Kidney capillary endothelial cell (primary cell): ENCODE measurements around the gene SHROOM4.

ENCODE experiments used
- DNase-seq: peaks from one replicate; pipeline ENCODE4 v3.0.0-alpha.2; 2018; ENCODE audit warnings: low spot score

Gene SHROOM4

GRCh38 chrX:50705042-50705441, 109.0 kb downstream of the SHROOM4 start:
- DNase-seq, result peak; percentile 20

DNA sequence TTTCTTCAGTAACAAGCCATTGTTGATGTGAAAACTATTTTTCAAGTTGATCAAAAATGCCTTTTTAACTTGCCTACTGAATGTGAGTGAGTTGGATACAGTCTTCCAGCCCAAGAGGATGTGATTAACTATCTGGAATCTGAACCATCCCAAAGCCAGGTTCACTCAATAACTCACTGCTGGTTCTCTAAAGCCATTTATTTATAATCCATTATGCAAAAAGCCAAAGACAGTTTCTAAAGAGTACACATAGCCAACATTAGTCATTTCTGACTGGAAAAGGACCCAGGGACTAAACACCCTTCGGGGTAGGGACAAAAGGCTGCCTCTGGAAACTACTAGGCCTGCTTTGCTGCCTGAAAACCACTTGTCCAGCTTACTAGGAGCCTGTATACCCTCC, 109.6 kb downstream of the SHROOM4 start:
- peak; percentile 16 for DNase-seq

DNA sequence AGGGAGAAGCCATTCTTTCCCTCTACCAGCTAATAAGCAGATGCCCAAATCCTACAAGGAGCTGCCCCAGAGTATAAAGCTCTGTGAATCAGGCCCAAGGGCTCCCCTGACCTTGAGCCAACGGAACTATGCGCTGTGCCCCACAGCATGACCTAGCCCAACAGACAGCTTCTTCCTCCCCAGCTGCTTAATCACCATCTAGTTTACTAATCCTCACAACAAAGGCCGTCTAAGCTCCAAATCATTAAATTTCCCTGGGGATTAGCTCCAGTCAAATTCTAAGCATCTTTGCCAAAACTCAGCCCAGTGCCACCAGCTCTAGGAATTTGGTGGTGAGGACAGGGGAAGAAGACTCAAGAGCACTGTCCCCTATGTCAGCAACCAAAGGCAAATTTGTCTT, 113.1 kb downstream of the SHROOM4 start:
- DNase-seq, result peak; percentile 36

DNA sequence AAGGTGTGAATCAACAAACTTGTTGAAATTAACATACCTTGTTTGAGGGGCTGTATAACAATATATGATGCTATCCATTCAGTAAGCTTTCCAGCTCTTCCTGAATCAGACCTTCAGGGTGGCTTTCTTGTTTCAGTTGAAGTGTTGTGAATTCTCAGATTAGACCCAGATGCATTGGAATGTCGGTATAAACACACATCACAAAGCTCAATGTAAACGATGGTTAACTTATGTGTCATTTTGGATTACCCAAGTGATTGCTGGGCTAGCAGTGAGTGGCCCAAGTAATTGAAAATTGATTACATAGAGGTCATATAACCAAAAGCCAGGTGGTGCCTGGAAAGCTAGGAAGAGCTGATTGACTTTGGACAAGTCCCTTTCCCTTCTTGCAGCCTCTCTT, 115.0 kb downstream of the SHROOM4 start:
- no peak for DNase-seq

DNA sequence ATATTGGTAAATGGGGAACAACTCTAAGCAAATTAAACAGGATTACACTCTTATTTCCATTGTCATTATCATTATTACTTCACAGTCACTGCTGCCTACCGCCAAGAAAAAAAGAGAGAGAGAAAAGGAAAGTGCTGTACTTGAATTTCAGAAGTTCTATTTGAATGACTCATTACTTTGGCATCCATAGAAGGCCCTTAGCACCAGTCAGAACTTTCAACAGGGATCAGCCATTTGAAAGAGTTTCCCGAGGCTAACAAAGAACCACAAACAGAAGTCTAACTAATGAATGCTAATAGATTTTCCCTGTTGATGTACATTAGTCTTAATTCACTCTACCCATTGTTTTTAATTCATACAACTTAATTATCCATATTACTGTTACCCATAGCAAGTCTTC, 116.3 kb downstream of the SHROOM4 start:
- DNase-seq, result no peak

DNA sequence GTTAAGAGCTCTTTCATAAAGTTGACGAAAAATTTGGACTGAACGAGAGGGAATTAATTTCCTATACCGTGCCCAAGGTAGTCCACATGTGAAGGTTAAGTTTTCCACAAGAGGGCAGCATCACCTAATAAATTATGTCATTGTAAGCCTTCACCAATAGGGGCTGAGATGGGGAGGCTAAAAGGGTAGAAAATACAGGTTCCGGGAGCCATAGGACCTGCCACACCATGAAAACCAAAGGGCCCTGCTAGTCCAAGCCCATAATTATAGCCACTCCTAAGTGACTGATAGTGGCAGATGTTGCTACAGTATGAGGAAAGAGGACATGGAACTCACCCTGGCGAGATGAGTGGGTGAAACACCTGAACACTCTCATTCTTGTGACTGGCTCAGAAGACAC, 122.2 kb downstream of the SHROOM4 start:
- DNase-seq, result peak; percentile 68

DNA sequence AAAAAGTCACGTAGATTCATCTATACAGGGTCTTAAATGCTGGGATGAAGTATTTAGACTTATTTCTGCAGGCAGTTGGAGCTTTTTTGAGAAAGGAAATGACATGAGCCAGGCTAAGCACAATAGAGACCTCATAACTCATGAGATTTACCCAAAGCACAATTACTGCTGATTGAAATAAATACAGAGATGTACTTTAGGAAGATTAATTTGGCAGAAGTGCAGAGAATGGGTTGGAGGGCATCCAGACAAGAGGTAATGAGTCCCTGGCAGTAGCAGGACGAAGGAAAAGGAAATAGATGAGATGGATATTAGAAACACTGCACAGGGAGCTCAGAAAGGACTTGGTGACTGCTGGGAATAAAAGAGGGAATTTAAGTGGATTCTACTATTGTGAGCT, 129.1 kb downstream of the SHROOM4 start:
- no peak for DNase-seq

DNA sequence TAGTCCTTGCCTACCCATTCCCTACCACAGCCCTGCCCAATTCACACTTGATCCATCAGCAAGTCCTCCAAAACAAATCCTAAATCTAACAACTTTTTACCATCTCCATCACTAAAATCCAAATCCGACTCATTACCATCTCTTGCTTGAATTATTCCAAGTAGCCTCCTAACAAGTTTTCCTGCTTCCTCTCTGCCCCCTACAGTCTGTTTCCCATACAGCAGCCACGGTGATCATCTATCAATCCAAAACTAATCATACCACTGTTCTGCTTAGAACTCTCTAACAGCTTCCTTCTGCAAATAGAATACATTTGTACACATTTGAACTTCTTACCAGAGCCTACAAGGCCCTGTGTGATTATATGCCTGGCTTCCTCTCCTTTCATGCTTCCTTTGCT, 133.0 kb downstream of the SHROOM4 start:
- DNase-seq, result no peak

DNA sequence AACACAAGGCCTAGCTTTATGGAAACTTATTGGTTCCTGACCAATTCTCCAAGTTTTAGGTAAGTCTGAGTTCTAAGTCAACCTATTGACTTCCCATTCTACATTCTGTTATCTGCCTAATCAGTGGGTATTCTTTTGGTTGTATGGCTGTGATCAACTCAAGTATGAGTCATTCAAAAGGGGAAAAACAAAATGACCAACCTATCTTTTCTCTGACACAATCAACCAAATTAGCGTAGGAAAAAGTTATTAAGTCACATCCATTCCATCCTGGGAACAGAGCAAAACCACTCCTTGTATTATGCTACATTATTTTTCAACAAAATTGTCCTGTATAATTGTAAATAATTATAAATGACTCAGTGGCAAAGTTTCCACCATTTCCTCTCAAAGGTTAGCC, 136.2 kb downstream of the SHROOM4 start:
- no peak for DNase-seq

DNA sequence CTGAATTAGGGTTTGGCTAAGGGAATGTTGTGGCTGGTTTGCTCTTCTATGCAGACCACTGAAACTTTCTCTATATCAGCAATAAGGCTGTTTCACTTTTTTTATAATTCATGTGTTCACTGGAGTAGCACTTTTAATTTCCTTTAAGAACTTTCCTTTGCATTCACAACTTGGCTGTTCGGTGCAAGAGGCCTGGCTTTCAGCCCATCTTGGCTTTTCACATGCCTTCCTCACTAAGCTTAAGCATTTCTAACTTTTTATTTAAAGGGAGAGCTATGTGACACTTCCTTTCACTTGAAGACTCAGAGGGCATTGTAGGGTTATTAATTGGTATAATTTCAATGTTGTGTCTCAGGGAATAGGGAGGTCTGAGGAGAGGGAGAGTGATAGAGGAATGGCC, 142.3 kb downstream of the SHROOM4 start:
- no peak for DNase-seq

DNA sequence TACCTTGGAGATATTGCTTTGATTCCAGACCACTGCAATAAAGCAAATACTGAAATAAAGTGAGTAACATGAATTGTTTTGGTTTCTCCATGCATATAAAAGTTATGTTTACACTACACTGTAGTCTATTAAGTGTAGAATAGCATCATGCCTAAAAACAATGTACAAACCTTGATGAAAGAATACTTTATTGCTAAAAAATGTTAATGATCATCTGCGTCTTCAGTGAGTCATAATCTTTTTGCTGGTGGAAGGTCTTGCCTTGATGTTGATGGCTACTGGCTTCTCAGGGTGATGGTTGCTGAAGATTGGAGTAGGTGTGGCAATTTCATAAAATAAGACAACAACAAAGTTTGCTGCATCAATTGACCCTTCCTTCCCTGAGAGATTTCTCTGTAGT, 145.1 kb downstream of the SHROOM4 start:
- DNase-seq, result no peak

DNA sequence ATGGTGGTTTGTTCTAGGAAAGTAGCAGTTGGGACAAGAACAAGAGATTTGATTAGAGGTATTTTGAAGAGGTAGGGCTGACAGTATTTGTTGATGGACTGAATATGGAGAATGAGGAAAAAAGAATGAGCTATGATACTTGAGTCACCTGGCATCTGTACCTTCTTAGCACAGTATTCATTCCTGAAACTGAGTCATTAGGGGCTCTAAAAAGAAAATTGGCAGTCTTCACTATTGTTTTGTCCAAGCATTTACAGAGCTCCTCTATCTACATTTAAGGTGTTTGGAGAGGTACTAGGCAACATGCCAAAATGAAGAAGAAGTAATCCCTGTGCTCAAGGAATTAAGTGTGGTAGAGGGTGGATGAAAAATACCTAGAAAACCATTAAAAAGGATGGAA, 165.8 kb downstream of the SHROOM4 start:
- no peak for DNase-seq

DNA sequence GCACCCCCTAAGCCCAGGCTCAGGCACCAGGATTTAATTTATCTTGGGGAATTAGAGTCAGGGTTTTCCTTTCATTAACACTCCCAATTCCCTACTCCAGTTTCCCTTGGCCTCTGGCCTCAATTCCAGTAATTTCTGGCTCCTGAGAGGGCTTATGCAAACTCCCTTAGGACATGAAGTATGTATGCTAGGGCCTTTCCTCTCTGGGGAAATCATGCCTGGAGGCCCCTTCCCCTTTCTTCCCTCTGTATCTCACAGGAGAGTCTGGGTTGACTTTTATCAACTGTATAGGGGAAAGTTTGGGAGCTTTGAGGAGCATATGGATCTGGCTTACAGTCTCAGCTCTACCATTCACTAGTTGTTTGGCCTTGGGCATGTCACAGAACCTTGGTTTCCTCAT, 169.5 kb downstream of the SHROOM4 start:
- DNase-seq, result no peak

GRCh38 chrX:50643525-50644137, 170.4 kb downstream of the SHROOM4 start:
- DNase-seq, result peak; percentile 60

DNA sequence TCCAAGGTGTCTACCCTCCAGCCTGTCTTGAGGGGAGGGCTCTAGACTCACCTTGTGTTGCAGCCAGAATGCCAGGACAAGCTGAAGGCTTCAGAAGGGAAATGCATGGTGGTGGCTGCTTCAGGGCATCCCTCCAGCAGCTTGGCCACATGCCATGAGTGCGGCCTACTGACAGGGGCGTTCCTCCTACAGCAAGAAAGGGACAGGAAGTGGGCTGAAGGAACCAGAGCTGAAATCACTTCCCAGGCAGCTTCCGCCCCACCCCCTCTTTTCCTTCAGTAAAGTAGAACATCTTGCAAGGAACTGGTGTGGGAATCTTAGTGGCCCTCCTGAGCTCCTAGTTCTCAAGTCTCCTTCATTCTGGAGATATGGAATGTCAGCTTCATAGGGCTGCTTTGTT, 175.9 kb downstream of the SHROOM4 start:
- DNase-seq, result peak; percentile 62

DNA sequence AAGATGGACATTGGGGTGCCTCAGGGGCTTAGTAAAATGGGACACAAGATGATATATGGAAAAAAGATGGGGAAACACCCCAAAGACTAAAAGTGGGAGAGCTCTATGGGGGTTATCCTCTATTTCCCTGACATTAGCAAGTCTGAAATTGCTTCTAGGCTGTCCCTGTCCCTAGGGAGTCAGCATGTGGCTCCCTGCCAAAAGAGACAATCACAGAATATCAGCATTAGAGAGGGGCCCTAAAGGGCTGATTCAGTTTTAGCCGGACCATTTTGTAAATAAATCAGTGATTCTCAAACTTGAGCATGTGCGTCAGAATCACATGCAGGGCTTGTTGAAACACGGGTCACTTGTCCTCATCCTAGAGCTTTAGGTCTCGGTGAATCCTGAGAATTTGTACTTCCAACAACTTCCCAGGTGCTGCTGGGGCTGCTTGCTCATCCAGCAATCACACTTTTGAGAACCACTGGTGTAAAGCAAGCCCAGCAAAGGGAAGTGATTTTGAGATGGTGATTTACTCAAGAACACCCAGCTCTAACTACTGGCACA, 178.1 kb downstream of the SHROOM4 start:
- no peak for DNase-seq

DNA sequence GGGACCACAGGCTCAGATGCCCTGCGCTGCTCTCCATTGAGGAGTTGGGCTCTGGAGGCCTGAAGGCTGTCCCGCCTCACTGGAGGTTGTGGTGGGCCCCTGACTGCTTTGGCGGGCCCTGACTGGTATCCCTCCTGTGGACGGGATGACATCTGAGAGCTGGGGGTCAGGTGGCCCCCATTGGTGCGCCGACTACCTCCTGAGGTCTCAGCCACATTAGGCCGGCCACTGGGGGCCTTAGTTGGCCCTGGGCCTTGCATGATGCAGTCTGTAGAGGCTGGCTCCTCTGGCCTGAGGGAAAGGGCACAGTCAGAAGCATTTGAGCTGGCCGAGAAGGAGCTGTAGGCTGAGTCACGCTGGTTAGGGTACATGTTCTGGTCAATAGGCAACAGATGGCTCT, 178.8 kb downstream of the SHROOM4 start:
- no peak for DNase-seq

GRCh38 chrX:50629774-50630173, 184.2 kb downstream of the SHROOM4 start:
- no peak for DNase-seq

DNA sequence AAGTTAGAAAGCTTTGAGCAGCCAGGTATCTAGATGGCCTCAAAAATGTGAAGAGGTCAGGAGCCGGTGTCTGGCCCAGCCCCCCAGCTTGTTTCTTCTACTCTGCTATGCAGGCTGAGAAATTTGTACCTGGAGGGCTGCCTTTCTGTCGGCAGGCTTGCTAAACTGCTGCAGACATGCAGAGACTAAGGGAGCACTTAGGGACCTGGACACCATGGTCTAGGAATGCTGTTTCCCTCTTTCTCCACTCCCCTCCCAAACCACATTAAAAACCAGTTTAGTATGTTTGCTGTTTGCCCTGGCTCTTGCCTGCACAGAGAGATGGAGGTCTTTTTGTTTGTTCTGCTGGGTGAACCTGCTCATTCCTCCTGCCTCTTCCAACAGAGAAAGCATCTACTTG, 186.3 kb downstream of the SHROOM4 start:
- DNase-seq, result no peak

DNA sequence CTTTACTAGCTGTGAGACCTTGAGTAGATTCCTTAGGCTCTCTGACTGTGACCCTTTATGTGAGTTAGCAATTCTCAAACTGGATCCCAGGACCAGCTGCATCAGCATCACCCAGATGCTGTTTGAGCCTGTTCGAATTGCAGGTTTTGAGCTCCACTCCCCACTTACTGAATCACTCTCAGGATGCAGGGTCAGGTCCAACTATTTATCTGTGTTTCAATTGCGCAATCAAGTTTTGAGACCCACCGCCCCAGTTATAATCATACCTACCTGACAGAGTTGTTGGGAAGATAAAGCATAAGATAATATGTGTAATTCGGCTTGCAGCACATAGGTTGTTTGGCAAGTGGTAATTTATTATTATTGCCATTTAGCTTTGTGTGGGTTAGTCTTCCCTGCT, 187.6 kb downstream of the SHROOM4 start:
- no peak for DNase-seq

GRCh38 chrX:50622751-50623150, 191.2 kb downstream of the SHROOM4 start:
- DNase-seq, result no peak

DNA sequence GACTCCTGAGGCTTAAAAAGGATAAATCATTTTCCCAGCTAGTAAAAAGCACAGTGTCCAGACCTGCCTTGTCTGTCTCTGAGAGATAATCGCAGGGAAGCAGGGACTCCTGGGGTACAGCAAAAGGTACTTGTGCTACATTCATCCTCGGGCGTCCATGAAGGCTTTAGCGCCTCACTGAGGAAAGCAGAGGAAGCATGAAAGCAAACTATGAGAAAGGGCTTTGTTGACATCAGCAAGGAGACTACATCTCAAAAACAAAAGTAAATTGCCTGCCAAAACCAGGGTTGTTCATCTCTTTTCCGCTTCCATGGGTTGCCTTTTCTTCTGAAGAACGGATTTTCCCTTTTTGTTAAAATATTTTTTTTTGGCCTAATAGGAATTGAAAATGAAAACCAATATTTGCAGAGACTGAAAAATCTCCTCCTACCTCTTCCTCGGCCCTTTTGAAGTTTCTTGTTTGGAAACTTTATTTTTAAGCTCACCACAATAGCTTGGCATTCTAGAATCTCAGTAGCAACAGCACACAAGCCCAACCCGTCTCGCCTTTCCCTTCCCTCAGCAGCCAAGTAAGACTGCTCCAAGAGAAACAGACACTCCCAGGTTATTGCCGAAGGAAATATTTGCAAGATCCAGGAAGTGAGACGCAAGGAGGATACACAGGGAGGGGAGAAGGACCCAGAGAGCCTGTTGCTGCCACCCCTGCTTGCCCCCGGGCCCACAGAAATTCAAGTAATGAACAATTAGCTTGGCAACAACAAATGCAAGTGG, 195.0 kb downstream of the SHROOM4 start:
- DNase-seq, result no peak

DNA sequence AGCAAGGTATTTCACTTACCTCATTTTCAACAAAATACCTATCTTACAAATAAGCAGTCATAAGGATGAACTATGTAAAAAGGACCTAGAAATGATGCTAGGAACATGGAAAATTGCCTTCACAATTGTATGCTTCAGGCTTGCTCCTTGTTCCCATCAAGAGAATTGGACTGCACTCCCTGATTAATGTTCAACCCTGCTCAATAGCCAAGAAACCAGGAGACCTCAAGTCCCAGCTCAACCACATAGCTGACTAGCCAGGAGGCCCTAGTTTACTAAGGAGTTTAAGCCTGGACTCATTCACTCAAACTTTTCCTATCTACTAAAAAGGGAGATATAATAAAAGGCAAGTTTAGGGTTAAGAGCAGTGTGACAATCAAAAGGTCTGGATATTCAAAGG, 196.8 kb downstream of the SHROOM4 start:
- no peak for DNase-seq
